Transverse colon (tissue), 4 donors: ENCODE measurements around the gene KLF7.

ENCODE experiments used
- CTCF ChIP-seq, 5 experiments: fragments of 200-600 bp in 3 of 5; fragments of 450-650 bp in 2 of 5; sonication (generic) in 3 of 5; IDR thresholded peaks; 1 replicate in 2 of 5; 2 replicates in 3 of 5; pipeline ENCODE4 v1.5.1; 2016 to 2017; ENCODE audit warnings: antibody characterized with exemption in 5 of 5, inconsistent platforms in 3 of 5, mild to moderate bottlenecking in 2 of 5, moderate library complexity in 1 of 5
- POLR2AphosphoS5 ChIP-seq, 3 donors: sonication (generic); formaldehyde crosslinking; IDR thresholded peaks; one replicate each; pipeline ENCODE4 v1.6.1; 2016; ENCODE audit warnings: antibody characterized with exemption in 3 of 3

GRCh38 chr2:207159002-207159401, 6.7 kb downstream of the KLF7 start:
- TF ChIP-seq CTCF (IDR thresholded peaks at IDR 0.05) (no peak), POLR2AphosphoS5 (IDR thresholded peaks at IDR 0.05) (no peak)
